HepG2 (cell line): ENCODE results near the gene CDC26. TPM values are rescaled to one million over a fixed set of nuclear protein-coding genes. Genes with fewer than 3 reads are reported as not detected.

Experiments
- ATAC-seq: fragments of 200-7000 bp; cut with Tn5 transposase; 3 replicates; pipeline ENCODE4 v1.9.1; 2020; ENCODE audit warnings: mild to moderate bottlenecking, moderate library complexity
- BruUV-seq: library from RNA; stranded (reverse); fragments of 400-500 nt; replicated peaks from 2 replicates; lab custom pipeline; 2021; lab: Mats Ljungman, UMichigan
- CTCF ChIA-PET: fragments of 300-600 bp; formaldehyde crosslinking; extraction: SDS; loops from one replicate; lab custom pipeline; 2021; ENCODE audit warnings: low total read pairs, inconsistent platforms, low intra/inter-chr PET ratio; lab: Yijun Ruan, JAX
- POLR2A ChIA-PET: fragments of 350-600 bp; sonication (Branson Sonifier 250); formaldehyde crosslinking; loops from one replicate; lab custom pipeline; 2020; ENCODE audit warnings: antibody characterized with exemption, inconsistent platforms; lab: Yijun Ruan, JAX
- DNase-seq: peaks from one replicate; pipeline ENCODE4 v3.0.0-alpha.2; 2015; ENCODE audit warnings: low spot score
- FAIRE-seq: peaks from 3 replicates; lab custom pipeline; 2011; peaks lifted over from hg19 to GRCh38; lab: Jason Lieb, UNC
- H2AFZ ChIP-seq: one replicate; pipeline ENCODE4 v1.6.1; 2011; ENCODE audit warnings: low read length, inconsistent platforms
- H3K27ac ChIP-seq: fragments of 300-600 bp; 3 replicates; pipeline ENCODE4 v1.8.0; 2011; ENCODE audit warnings: mixed run types, mild to moderate bottlenecking, mixed read lengths, low read length, inconsistent platforms; ENCODE audit not compliant: insufficient read depth; ENCODE audit errors: extremely low read length
- H3K27me3 ChIP-seq, 2 experiments: fragments of 200-600 bp in 1 of 2; 2 replicates in 1 of 2; 3 replicates in 1 of 2; pipeline versions ENCODE4 v1.6.0 to v1.8.0; 2011; ENCODE audit warnings: low read length in 2 of 2, mild to moderate bottlenecking in 2 of 2, moderate library complexity in 2 of 2, inconsistent platforms in 1 of 2; ENCODE audit not compliant: insufficient read depth in 2 of 2, control insufficient read depth in 1 of 2
- H3K36me3 ChIP-seq, 2 experiments: fragments of 200-600 bp in 1 of 2; replicated peaks in 1 of 2; 2 replicates in 1 of 2; 3 replicates in 1 of 2; pipeline versions ENCODE4 v1.5.1 to v1.8.0; 2011; ENCODE audit warnings: low read length in 2 of 2, inconsistent platforms in 1 of 2; ENCODE audit not compliant: insufficient read depth in 2 of 2, control insufficient read depth in 1 of 2
- H3K4me1 ChIP-seq: 2 replicates; pipeline ENCODE4 v1.5.1; 2012; ENCODE audit warnings: low read length, inconsistent platforms; ENCODE audit not compliant: insufficient read depth
- H3K4me2 ChIP-seq: 2 replicates; pipeline ENCODE4 v1.6.0; 2011; ENCODE audit warnings: low read depth, low read length, inconsistent platforms
- H3K4me3 ChIP-seq, 3 experiments: fragments of 200-600 bp in 1 of 3; sonication (generic), shearing (Covaris generic) in 1 of 3; replicated peaks in 1 of 3; 2 replicates each; pipeline ENCODE4 v1.5.1; 2011 to 2016; ENCODE audit warnings: low read length in 3 of 3, inconsistent platforms in 2 of 3, low read depth in 2 of 3, mild to moderate bottlenecking in 2 of 3, control low read depth in 1 of 3, mixed read lengths in 1 of 3; ENCODE audit not compliant: insufficient read depth in 1 of 3
- H3K79me2 ChIP-seq: one replicate; pipeline ENCODE4 v1.6.1; 2011; ENCODE audit warnings: low read length, inconsistent platforms; ENCODE audit not compliant: insufficient read depth
- H3K9ac ChIP-seq: 2 replicates; pipeline ENCODE4 v1.6.0; 2011; ENCODE audit warnings: mild to moderate bottlenecking, low read depth, low read length, inconsistent platforms; ENCODE audit not compliant: insufficient read depth
- H3K9me3 ChIP-seq: 2 replicates; pipeline ENCODE4 v1.5.1; 2012; ENCODE audit warnings: mild to moderate bottlenecking, low read length
- H4K20me1 ChIP-seq: 2 replicates; pipeline ENCODE4 v1.6.0; 2011; ENCODE audit warnings: inconsistent platforms, mild to moderate bottlenecking, low read length, moderate library complexity; ENCODE audit not compliant: insufficient read depth
- ATF7 ChIP-seq, 2 experiments: fragments of 450-650 bp in 1 of 2; sonication (generic) in 1 of 2; formaldehyde crosslinking in 1 of 2; IDR thresholded peaks; 2 replicates each; pipeline versions ENCODE4 v1.4.0 to v1.6.1; 2016 to 2020; ENCODE audit warnings: antibody characterized with exemption in 1 of 2, mild to moderate bottlenecking in 1 of 2, missing genetic modification reagents in 1 of 2
- BRD4 ChIP-seq: sonication (generic); formaldehyde crosslinking; IDR thresholded peaks from 2 replicates; pipeline ENCODE4 v1.4.0; 2020; ENCODE audit warnings: missing genetic modification reagents
- KDM2A ChIP-seq: sonication (generic); formaldehyde crosslinking; IDR thresholded peaks from 2 replicates; pipeline ENCODE4 v1.4.0; 2020; ENCODE audit warnings: low read depth, missing genetic modification reagents, borderline replicate concordance
- KLF13 ChIP-seq: sonication (generic); formaldehyde crosslinking; IDR thresholded peaks from 2 replicates; pipeline ENCODE4 v1.4.0; 2020; ENCODE audit warnings: mild to moderate bottlenecking, missing genetic modification reagents
- TRAFD1 ChIP-seq: sonication (generic); formaldehyde crosslinking; IDR thresholded peaks from 2 replicates; pipeline ENCODE4 v1.5.1; 2020; ENCODE audit warnings: missing genetic modification reagents, mild to moderate bottlenecking, borderline replicate concordance
- WGBS: methylation state at CpG from one replicate; pipeline ENCODE4 v1.1.6; 2017; ENCODE audit warnings: low lambda C conversion rate; 5-methylcytosine and 5-hydroxymethylcytosine counted together
- in situ Hi-C: cut with HindIII; loops from 2 replicates; pipeline ENCODE4 v1.10.0; 2017; ENCODE audit warnings: low pct_unique_long_range_greater_than_20kb; ENCODE audit not compliant: extremely low pct_ligation_motif_present
- intact Hi-C: fragments of 100-400 bp; cut with micrococcal nuclease; formaldehyde crosslinking; loops from one replicate; pipeline ENCODE4 v1.10.0; 2022; ENCODE audit not compliant: unreplicated experiment
- polyA plus RNA-seq, 8 experiments: library from polyadenylated mRNA; depleted of rRNA in 3 of 8; stranded (reverse) in 7 of 8; unstranded in 1 of 8; fragments of >200 nt; fragmentation: Illumina TruSeq in 4 of 8; extraction: Trizol in 4 of 8; gene quantifications; 2 replicates each; pipeline versions ENCODE4 v1.2.1 to v1.2.3, GENCODE V29; 2011 to 2016; ENCODE audit warnings: low read depth in 4 of 8, missing spikeins in 1 of 8, mixed read lengths in 1 of 8; ENCODE audit not compliant: insufficient read depth in 1 of 8
- total RNA-seq, 5 experiments: library from RNA; depleted of rRNA; stranded (reverse); fragments of >200 nt; fragmentation: Illumina TruSeq; extraction: Trizol; gene quantifications; 2 replicates each; pipeline ENCODE4 v1.2.3, GENCODE V29; 2016; ENCODE audit warnings: low read depth in 1 of 5

Gene CDC26
- total and polyA plus RNA-seq, 2 of the 13 experiments (the other 11 are each of a cell fraction or from before 2014, with no cell fraction given) = 26.6 to 57.9 TPM

GRCh38 chr9:113219969-113220368 is 55.4 kb downstream of the CDC26 start:
- in situ Hi-C loops (no loop called here), intact Hi-C loops (loop anchor here (2.0 to 5.0 kb wide), 4 partner anchors 42 to 83 kb away; partner anchors contain the start of genes CDC26, PRPF4 and SLC31A2)
- TF ChIP-seq KDM2A = no peak
- TF ChIP-seq TRAFD1 (CRISPR knock-in tag) = no peak
- no peak for TF ChIP-seq ATF7 (IDR thresholded peaks at IDR 0.05)
- TF ChIP-seq ATF7 (CRISPR knock-in tag; IDR thresholded peaks at IDR 0.05) = no peak
- TF ChIP-seq BRD4 = no peak
- no peak for TF ChIP-seq KLF13 (CRISPR knock-in tag)
- POLR2A ChIA-PET = interaction anchor here (1.5 kb wide), 1 partner anchor 8 kb away, joined by 3 read pairs; no protein-coding TSS in a partner anchor
- no peak for FAIRE-seq
- Histone ChIP-seq H2AFZ (no peak overlapping the region), H3K36me3 (no peaks in the 10 kb centered on the region; a peak in 1 of 5 replicates), H3K27me3 (peaks cover 0 to 3% of the 10 kb centered on the region in 2 experiments; a peak in 1 of 5 replicates), H3K4me2 (peak overlapping the region; percentile 85), H3K9ac (peak overlapping the region; percentile 87; the same call in 1 of the 2 replicates), H3K9me3 (no peaks in the 10 kb centered on the region), H3K79me2 (peaks cover 71% of the 10 kb centered on the region), H4K20me1 (no peaks in the 10 kb centered on the region), H3K4me1 (peaks cover 40% of the 10 kb centered on the region), H3K4me3 (peak overlapping the region; percentile 90 to 92 (median 91); a peak in 5 of 6 replicates), H3K27ac (peak overlapping the region; percentile 78)
- CTCF ChIA-PET = no interaction called here
- 5% methylated on average over 1 of the region's 1 CpG for WGBS
- DNase-seq = no peak
- BruUV-seq = no TSS peak
- no peak for ATAC-seq
